ENCODE results near the gene AKAP13.

The AKAP13 gene

GRCh38 chr15:85417276-85417675, 36.9 kb downstream of the AKAP13 start:
- no peak for TF ChIP-seq CTCF (IDR thresholded peaks at IDR 0.05)
- no peaks in the 10 kb centered on the region for H3K4me1 ChIP-seq
- no peak overlapping the region for H3K9ac ChIP-seq
- H3K4me2 ChIP-seq (ENCODE audit: low read length): no peak overlapping the region
- H3K27me3 ChIP-seq (ENCODE audit: control insufficient read depth, insufficient read depth, low read length): no peaks in the 10 kb centered on the region
- no peaks in the 10 kb centered on the region for H3K9me3 ChIP-seq (ENCODE audit: control insufficient read depth, low read length)
- no peak overlapping the region for H3K27ac ChIP-seq
- no peak overlapping the region for H2AFZ ChIP-seq
- H3K36me3 ChIP-seq (ENCODE audit: control insufficient read depth, insufficient read depth, low read length): no peaks in the 10 kb centered on the region
- H3K4me3 ChIP-seq (ENCODE audit: low read depth, low read length): no peak overlapping the region
- H3K79me2 ChIP-seq: peaks cover 5% of the 10 kb centered on the region

- TF ChIP-seq CTCF (IDR thresholded peaks at IDR 0.05): no peak
Measured at GRCh38 chr15:85419161-85419560, 38.8 kb downstream of the AKAP13 start.

GRCh38 chr15:85421116-85421925, 40.9 kb downstream of the AKAP13 start:
- Histone ChIP-seq H2AFZ (no peak overlapping the region), H3K4me3 (ENCODE audit: low read depth, low read length) (no peak overlapping the region), H3K9ac (no peak overlapping the region), H3K4me1 (no peaks in the 10 kb centered on the region), H3K79me2 (peaks cover 15% of the 10 kb centered on the region), H3K9me3 (ENCODE audit: control insufficient read depth, low read length) (no peaks in the 10 kb centered on the region), H3K27ac (no peak overlapping the region), H3K36me3 (ENCODE audit: control insufficient read depth, insufficient read depth, low read length) (no peaks in the 10 kb centered on the region), H3K4me2 (ENCODE audit: low read length) (no peak overlapping the region), H3K27me3 (ENCODE audit: control insufficient read depth, insufficient read depth, low read length) (no peaks in the 10 kb centered on the region)
- no peak for TF ChIP-seq CTCF (IDR thresholded peaks at IDR 0.05)

More at GRCh38 chr15:85419161-85419560, 38.8 kb downstream of the AKAP13 start:
- H2AFZ ChIP-seq: no peak overlapping the region
- H3K27me3 ChIP-seq (ENCODE audit: control insufficient read depth, insufficient read depth, low read length): no peaks in the 10 kb centered on the region
- H3K4me3 ChIP-seq (ENCODE audit: low read depth, low read length): no peak overlapping the region
- no peaks in the 10 kb centered on the region for H3K36me3 ChIP-seq (ENCODE audit: control insufficient read depth, insufficient read depth, low read length)
- H3K9ac ChIP-seq: no peak overlapping the region
- no peaks in the 10 kb centered on the region for H3K4me1 ChIP-seq
- H3K27ac ChIP-seq: no peak overlapping the region
- H3K9me3 ChIP-seq (ENCODE audit: control insufficient read depth, low read length): no peaks in the 10 kb centered on the region
- no peak overlapping the region for H3K4me2 ChIP-seq (ENCODE audit: low read length)
- peaks cover 11% of the 10 kb centered on the region for H3K79me2 ChIP-seq

- H3K9me3 ChIP-seq (ENCODE audit: control insufficient read depth, low read length): no peaks in the 10 kb centered on the region
- H3K36me3 ChIP-seq (ENCODE audit: control insufficient read depth, insufficient read depth, low read length): no peaks in the 10 kb centered on the region
- no peak overlapping the region for H3K4me3 ChIP-seq (ENCODE audit: low read depth, low read length)
- H3K9ac ChIP-seq: no peak overlapping the region
- H3K4me1 ChIP-seq: no peaks in the 10 kb centered on the region
- H3K79me2 ChIP-seq: peaks cover 13% of the 10 kb centered on the region
- no peak overlapping the region for H3K27ac ChIP-seq
- no peaks in the 10 kb centered on the region for H3K27me3 ChIP-seq (ENCODE audit: control insufficient read depth, insufficient read depth, low read length)
- TF ChIP-seq CTCF (IDR thresholded peaks at IDR 0.05): no peak
- H2AFZ ChIP-seq: no peak overlapping the region
- no peak overlapping the region for H3K4me2 ChIP-seq (ENCODE audit: low read length)
Measured at GRCh38 chr15:85422607-85423006, 42.2 kb downstream of the AKAP13 start.

GRCh38 chr15:85423256-85423655, 42.9 kb downstream of the AKAP13 start:
- H2AFZ ChIP-seq: no peak overlapping the region
- no peaks in the 10 kb centered on the region for H3K9me3 ChIP-seq (ENCODE audit: control insufficient read depth, low read length)
- no peak overlapping the region for H3K27ac ChIP-seq
- H3K36me3 ChIP-seq (ENCODE audit: control insufficient read depth, insufficient read depth, low read length): no peaks in the 10 kb centered on the region
- H3K4me2 ChIP-seq (ENCODE audit: low read length): no peak overlapping the region
- no peaks in the 10 kb centered on the region for H3K4me1 ChIP-seq
- H3K9ac ChIP-seq: no peak overlapping the region
- H3K27me3 ChIP-seq (ENCODE audit: control insufficient read depth, insufficient read depth, low read length): no peaks in the 10 kb centered on the region
- no peak overlapping the region for H3K4me3 ChIP-seq (ENCODE audit: low read depth, low read length)
- H3K79me2 ChIP-seq: peaks cover 13% of the 10 kb centered on the region
- no peak for TF ChIP-seq CTCF (IDR thresholded peaks at IDR 0.05)

All from parathyroid adenoma (tissue), 2 donors.